Lung (tissue), 12 donors: ENCODE data around the gene HUNK. TPM values are rescaled to one million over a fixed set of nuclear protein-coding genes. Genes with fewer than 3 reads are reported as not detected.
A peak's percentile ranks its signal among the peaks of the same experiment; 100 is the strongest.
"Not testable (repeated sequence)": the region's sequence is repeated elsewhere in the genome, so short reads cannot be mapped to it uniquely, and the experiment has no call there.

Experiments
- ATAC-seq: fragments of 200-7000 bp; cut with Tn5 transposase; one replicate; pipeline ENCODE4 v1.9.1; 2020; ENCODE audit warnings: moderate number of reproducible peaks; ENCODE audit not compliant: insufficient read depth, low FRiP score
- DNase-seq, 3 donors: peaks; one replicate each; pipeline ENCODE4 v3.0.0-alpha.2; 2013 to 2017
- H3K27ac ChIP-seq, 2 donors: one replicate each; pipeline ENCODE4 v1.5.1; 2013; ENCODE audit warnings: mild to moderate bottlenecking in 2 of 2, moderate library complexity in 2 of 2, control low read depth in 1 of 2, inconsistent platforms in 1 of 2, low read depth in 1 of 2, low read length in 1 of 2
- H3K27me3 ChIP-seq, 3 donors: one replicate each; pipeline ENCODE4 v1.5.1; 2013; ENCODE audit warnings: low read length in 2 of 3; ENCODE audit not compliant: control insufficient read depth in 3 of 3, insufficient read depth in 3 of 3
- H3K36me3 ChIP-seq, 4 donors: one replicate each; pipeline ENCODE4 v1.5.1; 2013; ENCODE audit warnings: low read length in 4 of 4, mild to moderate bottlenecking in 1 of 4, moderate library complexity in 1 of 4; ENCODE audit not compliant: control insufficient read depth in 4 of 4, insufficient read depth in 4 of 4
- H3K4me1 ChIP-seq, 5 donors: one replicate each; pipeline ENCODE4 v1.5.1; 2013; ENCODE audit warnings: low read length in 5 of 5, mild to moderate bottlenecking in 2 of 5, moderate library complexity in 1 of 5; ENCODE audit not compliant: control insufficient read depth in 5 of 5, insufficient read depth in 5 of 5
- H3K4me3 ChIP-seq: one replicate; pipeline ENCODE4 v1.5.1; 2013; ENCODE audit warnings: mild to moderate bottlenecking, control low read depth, moderate library complexity
- H3K9ac ChIP-seq, 2 donors: one replicate each; pipeline ENCODE4 v1.5.1; 2013; ENCODE audit warnings: low read length in 2 of 2, control low read depth in 1 of 2; ENCODE audit not compliant: insufficient read depth in 1 of 2
- H3K9me3 ChIP-seq, 4 donors: one replicate each; pipeline ENCODE4 v1.5.1; 2013; ENCODE audit warnings: low read length in 3 of 4, mild to moderate bottlenecking in 1 of 4, moderate library complexity in 1 of 4; ENCODE audit not compliant: control insufficient read depth in 4 of 4, insufficient read depth in 3 of 4
- WGBS, 2 donors: extraction: QIAGEN DNeasy Blood & Tissue Kit; methylation state at CpG; one replicate each; pipeline ENCODE4 v1.1.7; 2013; 5-methylcytosine and 5-hydroxymethylcytosine counted together
- polyA plus RNA-seq, 2 donors: library from polyadenylated mRNA; stranded (reverse); fragments of 200-250 nt; gene quantifications; one replicate each; pipeline ENCODE4 v1.2.1, GENCODE V29; 2013
- total RNA-seq, 2 donors: library from RNA; depleted of rRNA in 1 of 2; stranded (reverse); fragments of >200 nt in 1 of 2; gene quantifications; one replicate each; pipeline ENCODE4 v1.2.1, GENCODE V29; 2014 to 2021
- TF ChIP-seq, protein P1 (sequence below): IDR thresholded peaks from 2 replicates; pipeline ENCODE4 v1.5.1; 2012; ENCODE audit warnings: mild to moderate bottlenecking; ENCODE audit errors: control extremely low read depth, extremely low read depth
- donor health status: control.
- donor health status: control.
- donor health status: Bipolar disorder and iron deficiency.
- donor health status: healthy.
- donor health status: DM: yes; HTN: yes; CAD: no.

HUNK gene
- total and polyA plus RNA-seq, 4 donors: 0.27 to 2.4 (median 1.4) TPM

DNA sequence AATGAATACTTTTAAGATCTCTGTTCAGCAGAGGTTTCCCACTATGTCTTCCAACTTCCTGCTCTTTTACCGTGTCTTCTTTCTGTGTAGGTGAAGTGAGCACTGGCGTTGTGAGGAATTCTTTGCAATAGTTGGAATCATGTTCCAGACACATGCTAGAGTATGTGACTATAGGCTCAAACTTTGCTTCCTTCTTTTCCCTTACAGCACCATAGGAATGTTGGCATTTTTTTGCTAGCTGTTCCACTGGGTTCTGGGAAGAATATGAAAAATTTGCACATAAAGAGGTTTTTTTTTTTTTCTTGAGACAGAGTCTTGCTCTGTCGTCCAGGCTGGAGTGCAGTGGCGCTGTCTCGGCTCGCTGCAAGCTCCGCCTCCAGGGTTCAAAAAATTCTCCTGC is 15.7 kb upstream of the HUNK start:
- no peak for ATAC-seq
- H3K27ac ChIP-seq: no peak overlapping the region
- 80 to 86% methylated on average over 7 of the region's 7 CpGs for WGBS, 2 donors
- H3K36me3 ChIP-seq: no peaks in the 10 kb centered on the region
- H3K9me3 ChIP-seq: no peaks in the 10 kb centered on the region
- no peak overlapping the region for H3K9ac ChIP-seq
- TF ChIP-seq, protein P1, sequence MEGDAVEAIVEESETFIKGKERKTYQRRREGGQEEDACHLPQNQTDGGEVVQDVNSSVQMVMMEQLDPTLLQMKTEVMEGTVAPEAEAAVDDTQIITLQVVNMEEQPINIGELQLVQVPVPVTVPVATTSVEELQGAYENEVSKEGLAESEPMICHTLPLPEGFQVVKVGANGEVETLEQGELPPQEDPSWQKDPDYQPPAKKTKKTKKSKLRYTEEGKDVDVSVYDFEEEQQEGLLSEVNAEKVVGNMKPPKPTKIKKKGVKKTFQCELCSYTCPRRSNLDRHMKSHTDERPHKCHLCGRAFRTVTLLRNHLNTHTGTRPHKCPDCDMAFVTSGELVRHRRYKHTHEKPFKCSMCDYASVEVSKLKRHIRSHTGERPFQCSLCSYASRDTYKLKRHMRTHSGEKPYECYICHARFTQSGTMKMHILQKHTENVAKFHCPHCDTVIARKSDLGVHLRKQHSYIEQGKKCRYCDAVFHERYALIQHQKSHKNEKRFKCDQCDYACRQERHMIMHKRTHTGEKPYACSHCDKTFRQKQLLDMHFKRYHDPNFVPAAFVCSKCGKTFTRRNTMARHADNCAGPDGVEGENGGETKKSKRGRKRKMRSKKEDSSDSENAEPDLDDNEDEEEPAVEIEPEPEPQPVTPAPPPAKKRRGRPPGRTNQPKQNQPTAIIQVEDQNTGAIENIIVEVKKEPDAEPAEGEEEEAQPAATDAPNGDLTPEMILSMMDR: no peak
- no peak for DNase-seq
- no peak overlapping the region for H3K4me3 ChIP-seq
- no peaks in the 10 kb centered on the region for H3K4me1 ChIP-seq
- H3K27me3 ChIP-seq: no peaks in the 10 kb centered on the region

DNA sequence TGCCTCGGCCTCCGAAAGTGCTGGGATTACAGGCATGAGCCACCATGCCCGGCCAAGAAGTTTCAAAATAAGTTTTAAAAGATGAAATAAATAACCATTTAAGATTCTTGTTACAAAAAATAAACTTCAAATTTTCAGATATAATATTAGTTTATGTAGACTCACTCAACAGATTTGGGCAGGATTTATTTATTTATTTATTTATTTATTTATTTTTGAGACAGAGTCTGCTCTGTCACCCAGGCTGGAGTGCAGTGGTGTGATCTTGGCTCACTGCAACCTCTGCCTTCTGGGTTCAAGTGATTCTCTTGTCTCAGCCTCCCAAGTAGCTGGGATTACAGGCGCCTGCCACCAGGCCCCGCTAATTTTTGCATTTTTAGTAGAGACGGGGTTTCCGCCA is 15.2 kb upstream of the HUNK start:
- H3K27ac ChIP-seq, H3K4me1 ChIP-seq, ATAC-seq, H3K4me3 ChIP-seq, DNase-seq, H3K36me3 ChIP-seq, H3K9ac ChIP-seq, H3K9me3 ChIP-seq, H3K27me3 ChIP-seq: not testable (repeated sequence)
- WGBS, 2 donors: 84 to 85% methylated on average over 7 of the region's 7 CpGs

DNA sequence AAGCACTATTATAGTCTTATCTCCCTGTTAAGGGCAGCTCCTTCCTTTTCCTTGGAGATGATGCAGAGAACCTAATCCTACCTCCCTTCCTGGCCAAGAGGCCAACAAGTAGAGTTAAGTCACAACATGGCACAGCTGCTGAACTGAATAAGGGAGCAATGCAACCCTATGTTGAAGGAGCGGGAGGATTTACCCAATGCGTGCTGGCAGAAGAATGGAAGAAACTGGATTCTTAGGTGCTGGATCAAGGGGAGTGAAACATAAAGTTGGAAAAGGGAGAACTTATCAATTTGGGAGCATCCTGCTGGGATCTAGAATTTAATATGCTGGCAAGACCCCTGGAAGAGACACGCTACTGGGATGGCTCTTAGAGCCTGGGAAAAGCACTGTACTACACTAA is 12.0 kb upstream of the HUNK start:
- Histone ChIP-seq H3K36me3 (no peaks in the 10 kb centered on the region), H3K4me1 (no peaks in the 10 kb centered on the region), H3K9ac (no peak overlapping the region), H3K27ac (no peak overlapping the region), H3K4me3 (no peak overlapping the region), H3K9me3 (no peaks in the 10 kb centered on the region), H3K27me3 (no peaks in the 10 kb centered on the region)
- DNase-seq (no peak), ATAC-seq (no peak)
- WGBS, 2 donors: 93 to 95% methylated on average over 3 of the region's 3 CpGs
- TF ChIP-seq, protein P1: no peak

DNA sequence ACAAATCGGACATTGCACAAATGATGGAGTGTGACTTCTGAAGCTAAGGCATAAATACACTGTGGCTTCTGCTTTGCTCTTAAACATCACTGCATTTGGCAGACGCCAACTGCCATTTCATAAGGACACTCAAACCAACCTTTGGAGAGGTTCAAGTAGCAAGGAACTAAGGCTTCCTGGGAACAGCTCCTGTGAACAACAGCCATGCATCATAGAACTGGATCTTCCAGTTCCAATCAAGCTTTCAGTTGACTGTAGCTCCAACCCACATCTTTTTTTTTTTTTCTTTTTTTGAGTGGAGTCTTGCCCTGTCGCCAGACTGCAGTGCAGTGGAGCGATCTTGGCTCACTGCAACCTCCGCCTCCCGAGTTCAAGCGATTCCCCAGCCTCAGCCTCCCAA is 10.7 kb upstream of the HUNK start:
- H3K4me3 ChIP-seq: no peak overlapping the region
- no peaks in the 10 kb centered on the region for H3K9me3 ChIP-seq
- peak in 2 of 3 donors; percentile 33 to 74 for DNase-seq
- no peak overlapping the region for H3K27ac ChIP-seq
- ATAC-seq: peak; percentile 45
- H3K9ac ChIP-seq: no peak overlapping the region
- WGBS, 2 donors: 64 to 75% methylated on average over 7 of the region's 7 CpGs
- H3K36me3 ChIP-seq: no peaks in the 10 kb centered on the region
- TF ChIP-seq, protein P1: no peak
- H3K4me1 ChIP-seq: no peaks in the 10 kb centered on the region
- no peaks in the 10 kb centered on the region for H3K27me3 ChIP-seq
